HG03064 (cell line): ENCODE results near the gene CLCN6.

Experiments
- ATAC-seq: cut with Tn5 transposase; IDR thresholded peaks from one replicate; pipeline ENCODE4 v1.9.1; 2021; ENCODE audit warnings: low read depth; ENCODE audit not compliant: unreplicated experiment

Gene CLCN6

GRCh38 chr1:11847667-11848372 is 41.8 kb downstream of the CLCN6 start, which contains the start of gene NPPA:
Gene NPPA, minus strand, starts transcription at chr1:11847783. Its CDS starts 99 bp downstream, at chr1:11847684.
- ATAC-seq: no peak

GRCh38 chr1:11848373-11848700 is 42.3 kb downstream of the CLCN6 start:
- ATAC-seq: no peak

DNA sequence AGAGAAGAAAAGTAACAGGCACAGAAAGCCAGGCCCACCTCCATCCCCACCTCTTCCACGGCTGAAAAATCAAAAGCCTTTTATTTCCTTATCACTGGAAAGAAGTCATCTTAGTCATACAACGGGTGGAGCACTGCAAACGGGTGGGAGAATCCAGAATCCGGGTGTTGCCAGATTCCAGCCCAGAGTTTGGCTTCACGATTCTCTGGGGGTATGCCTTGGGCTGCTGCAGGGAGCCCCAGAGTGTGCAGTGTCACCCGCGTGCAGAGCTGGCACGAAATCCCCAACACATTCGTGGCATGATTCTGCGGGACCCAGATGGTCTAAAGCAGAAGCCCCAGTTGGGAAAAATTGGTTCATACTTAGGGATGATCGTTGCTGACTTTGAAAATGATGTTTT is 44.2 kb downstream of the CLCN6 start:
- ATAC-seq: no peak

GRCh38 chr1:11851180-11851579 is 45.2 kb downstream of the CLCN6 start:
- ATAC-seq: no peak

- no peak for ATAC-seq
These were observed 48.5 kb downstream of the CLCN6 start for GRCh38 chr1:11854519-11854918.

DNA sequence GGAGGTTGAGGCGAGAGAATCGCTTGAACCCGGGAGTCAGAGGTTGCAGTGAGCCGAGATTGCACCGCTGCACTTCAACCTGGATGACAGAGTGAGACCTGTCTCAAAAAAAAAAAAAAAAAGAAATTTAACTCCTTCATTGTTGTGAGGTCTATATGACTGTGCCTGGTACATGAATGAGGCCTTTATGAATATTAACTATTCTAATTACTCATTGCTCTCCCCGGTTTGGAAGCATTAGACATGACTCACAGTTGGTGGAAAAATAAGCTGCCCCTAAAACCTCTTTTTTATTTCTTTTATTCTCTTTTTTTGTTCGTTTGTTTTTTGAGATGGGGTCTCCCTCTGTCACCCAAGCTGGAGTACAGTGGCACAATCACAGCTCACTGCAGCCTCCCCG is 49.4 kb downstream of the CLCN6 start:
- ATAC-seq: no peak

DNA sequence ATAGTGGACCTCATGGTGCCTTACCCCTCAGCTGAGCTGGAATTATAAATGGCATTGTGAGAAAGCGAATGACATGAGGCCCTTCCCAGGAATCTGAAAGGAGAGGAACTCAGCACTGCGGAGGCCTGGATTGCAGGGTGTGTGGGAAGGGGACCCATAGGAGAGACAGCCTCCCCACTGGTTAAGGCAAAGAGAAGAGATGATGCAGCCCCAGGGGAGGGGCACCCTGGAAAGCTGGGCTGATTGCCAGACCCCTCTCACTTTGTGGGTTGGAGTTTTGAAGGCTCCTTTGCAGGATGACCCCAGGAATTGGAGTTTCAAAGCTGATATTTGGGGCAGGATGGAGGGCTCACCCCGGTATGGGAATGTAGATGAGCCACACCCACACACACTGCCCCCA is 50.7 kb downstream of the CLCN6 start:
- ATAC-seq: no peak

GRCh38 chr1:11857164-11857851 is 51.3 kb downstream of the CLCN6 start:
- ATAC-seq: no peak

DNA sequence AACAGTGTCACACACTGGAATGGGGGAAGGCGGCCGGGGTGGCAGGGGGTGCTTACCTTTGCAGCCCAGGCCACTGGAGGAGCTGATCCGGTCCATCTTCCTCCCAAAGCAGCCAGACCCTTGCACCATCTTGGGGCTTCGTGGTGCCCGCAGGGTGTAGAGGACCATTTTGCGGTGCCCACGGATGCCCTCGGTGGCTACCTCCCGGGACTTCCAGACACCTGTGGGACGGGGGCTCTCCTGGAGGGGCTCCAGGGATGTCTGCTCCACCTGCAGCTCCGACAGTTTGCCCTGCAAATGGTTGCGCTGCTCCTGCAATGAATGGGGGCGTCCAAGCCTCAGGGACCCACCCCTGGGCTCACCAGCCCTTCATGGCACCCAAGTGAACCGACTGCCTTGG is 52.2 kb downstream of the CLCN6 start:
- ATAC-seq: no peak

GRCh38 chr1:11858613-11858967 is 52.6 kb downstream of the CLCN6 start, which contains the start of gene NPPB:
Gene NPPB, minus strand, starts transcription at chr1:11858945. Its CDS starts 112 bp downstream, at chr1:11858833.
- ATAC-seq: no peak

DNA sequence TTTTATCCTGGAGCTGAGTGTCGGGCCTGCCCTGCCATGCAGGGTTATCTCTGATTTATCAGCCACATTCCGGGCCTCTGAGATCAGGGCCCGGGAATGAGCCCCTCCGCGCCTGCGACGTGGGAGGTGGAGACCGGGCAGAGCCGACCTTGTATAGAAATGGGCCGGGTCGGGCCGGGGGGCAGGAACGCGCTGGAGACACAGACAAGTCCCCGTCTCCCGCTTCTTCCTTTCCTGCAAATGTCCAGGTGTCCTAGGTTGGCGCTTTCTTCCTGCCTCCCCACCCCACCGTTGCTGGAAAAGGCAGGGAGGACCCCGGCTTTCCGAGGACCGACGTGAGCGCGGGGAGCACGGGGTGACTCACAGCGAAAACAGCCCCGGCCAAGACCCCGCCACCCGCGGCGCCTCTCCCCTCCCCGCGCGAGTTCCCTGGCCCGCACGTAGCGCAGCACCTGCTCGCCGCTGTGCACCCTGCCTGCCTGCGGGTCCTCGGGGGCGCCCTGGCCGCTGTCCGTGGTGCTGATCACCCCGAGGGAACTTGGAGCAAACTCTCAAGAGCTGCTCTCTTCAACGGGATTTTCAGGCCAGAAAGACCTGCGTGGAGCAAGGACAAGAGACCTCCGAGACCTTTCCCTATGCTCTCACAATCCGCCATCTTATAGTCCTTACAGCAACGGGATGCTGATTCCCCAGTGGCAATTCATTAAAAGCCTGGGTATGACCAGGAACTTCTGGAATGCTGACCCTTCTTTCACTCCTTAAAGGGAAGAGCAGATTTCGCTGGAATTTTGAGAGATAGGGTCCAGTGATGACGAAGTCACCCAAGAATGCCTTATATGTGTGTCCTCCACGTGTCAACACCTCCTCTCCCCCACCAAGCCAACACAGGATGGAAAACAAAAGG is 53.2 kb downstream of the CLCN6 start:
- no peak for ATAC-seq

GRCh38 chr1:11860083-11860482 is 54.1 kb downstream of the CLCN6 start:
- no peak for ATAC-seq

- no peak for ATAC-seq
These were observed 54.6 kb downstream of the CLCN6 start for GRCh38 chr1:11860587-11860986.

DNA sequence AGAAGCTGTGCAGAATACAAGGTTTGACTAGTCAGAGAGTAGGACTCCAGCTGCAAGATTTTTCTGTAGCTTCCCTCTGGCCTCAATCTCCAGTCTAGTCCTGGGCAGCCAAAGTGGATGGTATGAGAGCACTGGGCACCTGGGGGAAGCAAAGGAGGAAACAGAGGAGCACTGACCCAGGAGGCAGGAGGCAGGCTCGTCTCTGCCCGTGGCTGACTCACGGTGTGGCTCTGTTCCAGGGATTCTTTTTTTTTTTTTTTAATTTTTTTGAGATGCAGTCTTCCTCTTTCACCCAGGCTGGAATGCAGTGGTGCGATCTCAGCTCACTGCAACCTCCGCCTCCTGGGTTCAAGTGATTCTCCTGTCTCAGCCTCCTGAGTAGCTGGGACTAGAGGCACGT is 56.9 kb downstream of the CLCN6 start:
- ATAC-seq: no peak

GRCh38 chr1:11868331-11868980 is 62.5 kb downstream of the CLCN6 start:
- no peak for ATAC-seq

- ATAC-seq: no peak
These were observed 63.1 kb downstream of the CLCN6 start for GRCh38 chr1:11869104-11869503.

GRCh38 chr1:11869650-11870207 is 63.7 kb downstream of the CLCN6 start:
- no peak for ATAC-seq

- ATAC-seq: no peak
These were observed 66.6 kb downstream of the CLCN6 start for GRCh38 chr1:11872545-11872944.

DNA sequence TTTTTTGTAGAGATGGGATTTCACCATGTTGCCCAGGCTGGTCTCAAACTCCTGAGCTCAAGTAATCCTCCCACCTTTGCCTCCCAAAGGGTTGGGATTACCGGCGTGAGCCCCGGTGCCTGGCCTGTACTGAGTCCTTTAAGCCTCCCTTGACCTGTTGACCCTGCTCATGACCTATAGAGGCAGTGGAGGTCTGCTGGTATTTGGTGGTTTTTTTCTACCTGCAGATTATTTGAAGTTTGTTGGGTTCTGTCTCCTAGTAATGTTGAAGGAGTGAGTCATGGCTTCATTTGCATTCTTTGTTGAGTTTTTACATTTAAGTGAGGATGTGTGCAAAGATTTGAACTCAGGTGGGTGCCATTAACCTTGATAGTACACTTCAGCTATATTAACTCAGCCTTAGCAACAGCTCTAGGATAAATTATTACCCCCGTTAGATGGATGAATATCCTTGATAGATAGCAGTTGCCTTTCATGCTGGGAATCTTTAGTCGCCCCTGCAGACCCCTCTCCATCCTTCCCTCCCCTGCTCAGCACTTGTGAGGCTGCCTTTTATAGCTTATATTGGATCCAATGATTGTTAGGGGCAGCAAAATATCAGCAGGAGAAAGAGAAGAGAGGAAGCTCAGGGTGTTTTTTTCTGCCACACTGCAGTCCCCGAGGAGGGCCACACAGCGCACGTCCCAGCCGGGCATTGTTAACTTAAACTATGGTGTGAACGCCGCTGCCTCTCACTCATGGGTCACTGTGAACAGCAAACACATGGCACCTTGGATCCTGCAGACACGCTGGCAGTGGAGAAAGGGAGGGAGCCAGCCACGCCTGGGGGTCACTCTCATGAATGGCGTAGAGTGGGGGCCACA is 67.6 kb downstream of the CLCN6 start:
- no peak for ATAC-seq

- ATAC-seq: no peak
These were observed 68.2 kb downstream of the CLCN6 start for GRCh38 chr1:11874258-11874562.
